GM21447 (cell line): ENCODE measurements around the gene TRAT1.
"Not testable (repeated sequence)": the region's sequence is repeated elsewhere in the genome, so short reads cannot be mapped to it uniquely, and the experiment has no call there.

ENCODE experiments used
- ATAC-seq: cut with Tn5 transposase; IDR thresholded peaks from one replicate; pipeline ENCODE4 v1.9.1; 2021; ENCODE audit not compliant: unreplicated experiment

TRAT1 gene

GRCh38 chr3:108822123-108822897 lies at the start of gene TRAT1:
TRAT1 (plus strand) TSS chr3:108822786; CDS start chr3:108822928, 142 bp downstream.
- ATAC-seq = no peak

GRCh38 chr3:108775649-108776048 lies 46.9 kb upstream of the TRAT1 start:
- ATAC-seq = no peak

DNA sequence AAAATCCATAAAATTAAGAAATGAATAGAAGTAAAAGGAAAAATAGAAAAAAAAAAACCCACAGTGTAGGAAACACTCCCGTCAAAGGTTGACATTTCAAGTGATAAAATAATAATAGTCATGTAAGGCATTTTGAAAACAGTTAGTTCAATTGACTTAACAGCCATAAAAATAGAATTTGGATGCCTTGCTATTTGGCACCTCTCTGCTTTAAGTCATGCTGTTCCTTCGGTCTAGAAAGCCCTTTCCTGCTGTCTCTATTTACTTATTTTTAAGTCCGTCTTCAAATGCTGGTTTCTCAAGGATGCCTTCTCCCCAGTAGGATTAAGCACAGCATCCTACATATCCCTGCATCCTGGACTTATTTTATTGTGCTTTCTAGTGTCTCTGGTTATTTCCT lies 43.1 kb upstream of the TRAT1 start:
- ATAC-seq = no peak

DNA sequence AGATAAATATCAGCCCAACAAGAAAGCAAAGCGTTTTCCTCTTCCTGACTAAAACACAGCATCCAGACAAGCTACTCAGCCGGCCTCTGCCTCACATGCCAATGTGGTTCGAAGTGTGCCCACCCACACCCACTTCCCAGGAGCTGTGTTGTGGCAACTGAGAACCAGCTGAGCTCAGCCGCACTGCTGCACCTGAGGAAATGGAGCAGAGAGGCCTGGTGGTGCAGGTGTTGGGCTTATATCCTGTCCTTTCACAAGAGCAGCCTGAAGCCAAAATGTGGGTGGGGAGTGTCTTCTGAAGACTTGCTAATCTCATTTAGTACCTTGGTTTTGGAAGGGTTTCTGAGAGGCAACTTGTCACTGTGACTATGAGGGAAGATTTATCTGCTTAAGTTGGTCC lies 42.4 kb upstream of the TRAT1 start:
- ATAC-seq = no peak

GRCh38 chr3:108791473-108791872 lies 31.1 kb upstream of the TRAT1 start:
- ATAC-seq = no peak

DNA sequence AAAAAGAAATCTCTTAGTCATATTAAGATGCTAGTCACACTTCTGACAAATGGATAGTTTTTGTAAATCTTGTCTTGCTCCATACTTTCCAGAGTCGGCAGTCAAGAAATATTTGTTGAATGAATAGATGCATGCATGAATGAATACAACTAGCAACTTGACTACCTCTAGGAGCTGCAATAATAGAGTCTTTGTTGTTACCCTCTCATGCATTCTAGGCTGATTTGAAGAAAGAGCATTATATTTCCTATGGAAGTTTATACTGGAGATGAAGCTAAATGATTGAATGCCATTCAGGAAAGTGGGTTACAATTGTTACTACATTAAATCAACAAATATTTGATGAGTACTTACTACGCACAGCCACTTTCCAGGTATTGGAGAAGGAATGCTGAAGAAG lies 18.1 kb upstream of the TRAT1 start:
- ATAC-seq = no peak

DNA sequence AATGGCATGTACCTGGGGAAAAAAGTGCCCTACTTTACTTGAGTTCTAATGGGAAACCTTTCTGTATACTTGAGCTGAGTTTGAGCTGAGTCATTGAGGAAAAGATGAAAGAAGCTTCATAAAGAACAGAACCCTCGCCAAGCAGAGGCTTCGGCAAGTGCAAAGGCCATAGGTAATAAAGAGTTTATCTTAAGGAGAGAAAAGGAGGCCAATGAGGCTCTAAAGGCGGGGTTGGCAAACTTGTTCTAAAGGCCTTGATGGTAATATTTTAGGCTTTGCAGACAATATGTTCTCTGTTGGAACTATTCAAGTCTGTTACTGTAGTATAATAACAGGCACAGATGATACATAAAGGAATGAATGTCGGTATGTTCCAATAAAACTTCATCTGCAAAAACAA lies 17.6 kb upstream of the TRAT1 start:
- no peak for ATAC-seq

GRCh38 chr3:108806316-108806715 lies 16.3 kb upstream of the TRAT1 start:
- ATAC-seq = no peak

GRCh38 chr3:108818404-108818803 lies 4.2 kb upstream of the TRAT1 start:
- no peak for ATAC-seq

- no peak for ATAC-seq
Measured at GRCh38 chr3:108820586-108820985, 2.0 kb upstream of the TRAT1 start.

GRCh38 chr3:108823227-108823626 lies 641 bp downstream of the TRAT1 start:
- ATAC-seq = no peak

DNA sequence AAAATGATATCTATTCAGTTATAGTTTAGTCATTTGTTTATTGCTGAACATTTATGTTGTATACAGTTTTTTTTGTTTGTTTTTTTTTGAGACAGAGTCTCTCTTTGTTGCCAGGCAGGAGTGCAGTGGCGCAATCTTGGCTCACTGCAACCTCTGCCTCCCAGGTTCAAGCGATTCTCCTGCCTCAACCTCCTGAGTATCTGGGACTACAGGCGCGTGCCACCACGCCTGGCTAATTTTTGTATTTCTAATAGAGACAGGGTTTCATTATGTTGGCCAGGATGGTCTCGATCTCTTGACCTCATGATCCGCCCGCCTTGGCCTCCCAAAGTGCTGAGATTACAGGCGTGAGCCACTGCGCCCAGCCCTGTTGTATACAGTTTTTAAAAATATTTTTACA lies 1.2 kb downstream of the TRAT1 start:
- ATAC-seq = not testable (repeated sequence)

GRCh38 chr3:108826309-108827187 lies 4.0 kb downstream of the TRAT1 start:
- ATAC-seq = no peak

DNA sequence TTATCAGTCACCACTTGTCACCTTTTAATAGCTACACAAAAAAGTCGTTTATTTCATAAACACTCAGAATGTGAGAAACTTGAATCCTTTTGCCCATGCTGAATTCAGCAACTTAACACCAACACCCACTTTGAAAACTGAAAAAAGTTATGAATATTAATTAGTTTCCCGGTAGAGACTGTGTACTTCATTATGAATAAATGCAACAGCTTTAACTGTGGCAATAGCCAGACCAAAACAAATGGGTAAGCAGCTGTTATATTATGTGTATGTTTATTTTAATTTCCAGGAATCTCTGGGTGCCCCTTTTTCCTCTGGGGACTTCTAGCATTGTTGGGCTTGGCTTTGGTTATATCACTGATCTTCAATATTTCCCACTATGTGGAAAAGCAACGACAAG lies 7.8 kb downstream of the TRAT1 start:
- ATAC-seq = no peak

- ATAC-seq = no peak
Measured at GRCh38 chr3:108830991-108831614, 8.5 kb downstream of the TRAT1 start.

DNA sequence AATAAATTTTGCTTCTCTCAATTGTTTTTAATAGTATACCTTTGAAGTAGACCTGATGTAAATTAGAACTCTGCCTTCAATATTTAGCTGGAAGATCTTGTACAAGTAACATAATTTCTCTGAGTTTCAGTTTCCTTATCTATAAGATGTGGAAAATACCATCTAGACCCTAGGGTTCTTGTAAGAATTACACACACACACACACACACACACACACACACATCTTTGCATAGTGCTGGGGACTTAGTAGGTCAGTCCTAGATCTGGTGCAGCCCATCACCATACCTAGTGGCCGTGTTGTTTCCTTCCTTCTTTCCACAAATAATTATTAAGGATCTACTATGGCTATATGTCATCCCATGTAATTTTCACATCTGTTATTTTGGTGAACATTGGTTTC lies 11.0 kb downstream of the TRAT1 start:
- ATAC-seq = no peak

DNA sequence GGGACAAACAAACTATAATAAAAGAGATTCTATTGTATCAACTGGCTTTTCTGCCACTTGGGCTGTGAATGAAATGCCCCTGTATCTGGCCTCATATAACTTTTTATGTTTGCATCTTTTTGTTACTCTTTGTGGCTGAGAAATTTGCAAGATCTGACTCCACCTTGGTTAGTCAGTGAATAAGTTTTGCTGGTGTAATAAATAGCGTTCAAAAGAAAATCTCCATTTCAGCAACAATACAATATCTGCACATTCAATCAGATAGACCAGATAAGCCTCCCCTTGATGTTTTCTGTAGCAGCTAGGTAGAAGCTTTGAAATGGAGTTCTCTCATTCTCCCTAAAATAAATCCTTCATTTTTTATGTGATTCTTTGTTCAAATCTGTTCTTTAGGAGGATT lies 12.0 kb downstream of the TRAT1 start:
- no peak for ATAC-seq

DNA sequence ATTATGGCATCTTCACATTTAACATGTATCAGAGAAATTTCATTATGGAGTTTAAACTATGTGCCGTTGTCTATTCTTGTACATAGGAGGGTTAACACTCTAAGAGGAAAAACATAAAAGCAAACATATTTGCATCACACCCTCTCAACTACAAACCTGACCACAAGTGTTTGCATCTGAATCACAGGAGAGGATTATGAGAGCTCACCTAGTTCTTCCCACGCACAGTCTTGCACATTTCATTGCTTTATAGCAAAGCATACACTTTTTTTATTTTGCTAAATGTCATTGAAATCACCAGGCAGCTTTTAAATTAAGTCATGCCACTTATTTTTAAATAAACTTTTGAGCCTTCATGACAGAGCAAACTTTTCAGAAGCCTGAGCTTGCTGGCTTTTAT lies 12.5 kb downstream of the TRAT1 start:
- no peak for ATAC-seq

DNA sequence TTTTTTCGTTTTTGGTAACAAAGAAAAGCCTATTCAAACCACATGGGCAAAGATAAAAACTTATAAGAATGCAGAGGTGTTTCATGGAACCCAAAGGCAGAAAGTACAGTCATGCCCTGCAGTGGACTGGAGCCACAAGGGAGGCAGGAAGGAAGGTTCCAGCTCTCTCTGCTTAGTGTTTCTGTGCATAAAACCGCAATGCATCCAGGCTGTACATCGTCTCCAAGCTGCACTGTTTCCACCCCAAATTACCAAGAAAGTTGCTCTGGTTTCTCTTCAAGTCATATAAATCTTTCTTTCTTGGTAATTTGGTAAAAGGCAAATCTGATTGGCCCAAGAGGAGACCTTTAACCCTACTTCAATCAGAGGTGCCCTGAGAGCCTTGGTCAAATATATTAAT lies 15.8 kb downstream of the TRAT1 start:
- ATAC-seq = no peak

DNA sequence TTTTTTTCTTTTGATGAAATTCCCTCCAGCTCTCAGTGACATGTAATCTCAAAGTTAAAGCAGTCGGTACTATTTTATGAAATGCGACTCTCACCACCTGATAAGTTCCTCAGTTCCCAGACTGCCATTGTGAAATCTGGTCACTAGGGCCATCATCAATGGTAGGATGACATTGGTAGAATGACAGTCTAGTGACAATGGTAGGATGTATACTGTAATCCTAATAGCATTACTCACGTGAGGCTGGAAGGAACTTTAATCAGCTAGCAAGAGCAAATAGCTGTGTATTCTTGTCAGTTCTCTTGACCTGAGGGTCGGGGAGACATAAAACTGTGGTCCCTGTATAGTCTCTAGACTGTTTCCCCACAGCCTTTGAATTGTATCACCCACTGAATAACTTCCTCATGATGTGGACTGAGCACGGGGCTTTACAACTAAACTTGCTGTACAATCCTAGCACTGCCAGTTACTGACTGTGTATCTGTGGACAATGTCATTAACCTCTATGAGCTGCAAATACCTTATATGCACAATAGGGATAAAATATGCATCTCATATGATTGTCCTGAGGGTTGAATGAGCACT lies 23.2 kb downstream of the TRAT1 start:
- ATAC-seq = no peak

GRCh38 chr3:108847187-108847586 lies 24.6 kb downstream of the TRAT1 start:
- ATAC-seq = no peak
